ENCODE data around the gene TMOD1.

DNA sequence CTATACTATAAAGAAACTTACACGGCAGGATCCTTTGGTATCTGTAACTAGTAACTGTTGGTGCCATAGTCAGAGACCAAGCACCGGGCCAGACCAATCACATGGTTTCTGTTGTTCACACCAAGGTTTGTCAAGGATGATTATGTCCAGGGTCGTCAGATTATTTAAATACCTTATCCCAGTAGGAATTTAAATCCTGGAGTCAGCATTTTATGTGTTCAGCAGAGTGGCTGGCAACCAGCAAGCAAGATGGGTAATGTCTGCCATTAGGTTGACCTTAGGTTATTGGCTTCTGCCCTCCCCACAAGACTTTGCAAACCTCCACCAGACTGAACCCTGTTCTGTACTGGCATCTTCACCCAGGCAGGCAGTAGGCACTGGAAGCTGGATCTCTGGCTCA is 39.3 kb upstream of the TMOD1 start:
- TF ChIP-seq RAD21 (IDR thresholded peaks at IDR 0.05) = no peak
- TF ChIP-seq, protein P1, sequence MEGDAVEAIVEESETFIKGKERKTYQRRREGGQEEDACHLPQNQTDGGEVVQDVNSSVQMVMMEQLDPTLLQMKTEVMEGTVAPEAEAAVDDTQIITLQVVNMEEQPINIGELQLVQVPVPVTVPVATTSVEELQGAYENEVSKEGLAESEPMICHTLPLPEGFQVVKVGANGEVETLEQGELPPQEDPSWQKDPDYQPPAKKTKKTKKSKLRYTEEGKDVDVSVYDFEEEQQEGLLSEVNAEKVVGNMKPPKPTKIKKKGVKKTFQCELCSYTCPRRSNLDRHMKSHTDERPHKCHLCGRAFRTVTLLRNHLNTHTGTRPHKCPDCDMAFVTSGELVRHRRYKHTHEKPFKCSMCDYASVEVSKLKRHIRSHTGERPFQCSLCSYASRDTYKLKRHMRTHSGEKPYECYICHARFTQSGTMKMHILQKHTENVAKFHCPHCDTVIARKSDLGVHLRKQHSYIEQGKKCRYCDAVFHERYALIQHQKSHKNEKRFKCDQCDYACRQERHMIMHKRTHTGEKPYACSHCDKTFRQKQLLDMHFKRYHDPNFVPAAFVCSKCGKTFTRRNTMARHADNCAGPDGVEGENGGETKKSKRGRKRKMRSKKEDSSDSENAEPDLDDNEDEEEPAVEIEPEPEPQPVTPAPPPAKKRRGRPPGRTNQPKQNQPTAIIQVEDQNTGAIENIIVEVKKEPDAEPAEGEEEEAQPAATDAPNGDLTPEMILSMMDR (IDR thresholded peaks at IDR 0.05; ENCODE audit: low read depth, low read length, missing input control) = no peak
- TF ChIP-seq, protein P2, sequence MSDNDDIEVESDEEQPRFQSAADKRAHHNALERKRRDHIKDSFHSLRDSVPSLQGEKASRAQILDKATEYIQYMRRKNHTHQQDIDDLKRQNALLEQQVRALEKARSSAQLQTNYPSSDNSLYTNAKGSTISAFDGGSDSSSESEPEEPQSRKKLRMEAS (IDR thresholded peaks at IDR 0.05) = no peak
- TF ChIP-seq SP1 (IDR thresholded peaks at IDR 0.05) = no peak
- no peak for TF ChIP-seq NR2F2 (IDR thresholded peaks at IDR 0.05)
- TF ChIP-seq EGR1 (IDR thresholded peaks at IDR 0.05; ENCODE audit: low read depth in 2 of 2) = no peak
- TF ChIP-seq, protein P3, sequence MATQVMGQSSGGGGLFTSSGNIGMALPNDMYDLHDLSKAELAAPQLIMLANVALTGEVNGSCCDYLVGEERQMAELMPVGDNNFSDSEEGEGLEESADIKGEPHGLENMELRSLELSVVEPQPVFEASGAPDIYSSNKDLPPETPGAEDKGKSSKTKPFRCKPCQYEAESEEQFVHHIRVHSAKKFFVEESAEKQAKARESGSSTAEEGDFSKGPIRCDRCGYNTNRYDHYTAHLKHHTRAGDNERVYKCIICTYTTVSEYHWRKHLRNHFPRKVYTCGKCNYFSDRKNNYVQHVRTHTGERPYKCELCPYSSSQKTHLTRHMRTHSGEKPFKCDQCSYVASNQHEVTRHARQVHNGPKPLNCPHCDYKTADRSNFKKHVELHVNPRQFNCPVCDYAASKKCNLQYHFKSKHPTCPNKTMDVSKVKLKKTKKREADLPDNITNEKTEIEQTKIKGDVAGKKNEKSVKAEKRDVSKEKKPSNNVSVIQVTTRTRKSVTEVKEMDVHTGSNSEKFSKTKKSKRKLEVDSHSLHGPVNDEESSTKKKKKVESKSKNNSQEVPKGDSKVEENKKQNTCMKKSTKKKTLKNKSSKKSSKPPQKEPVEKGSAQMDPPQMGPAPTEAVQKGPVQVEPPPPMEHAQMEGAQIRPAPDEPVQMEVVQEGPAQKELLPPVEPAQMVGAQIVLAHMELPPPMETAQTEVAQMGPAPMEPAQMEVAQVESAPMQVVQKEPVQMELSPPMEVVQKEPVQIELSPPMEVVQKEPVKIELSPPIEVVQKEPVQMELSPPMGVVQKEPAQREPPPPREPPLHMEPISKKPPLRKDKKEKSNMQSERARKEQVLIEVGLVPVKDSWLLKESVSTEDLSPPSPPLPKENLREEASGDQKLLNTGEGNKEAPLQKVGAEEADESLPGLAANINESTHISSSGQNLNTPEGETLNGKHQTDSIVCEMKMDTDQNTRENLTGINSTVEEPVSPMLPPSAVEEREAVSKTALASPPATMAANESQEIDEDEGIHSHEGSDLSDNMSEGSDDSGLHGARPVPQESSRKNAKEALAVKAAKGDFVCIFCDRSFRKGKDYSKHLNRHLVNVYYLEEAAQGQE (IDR thresholded peaks at IDR 0.05) = no peak
- no peak for TF ChIP-seq GABPA (IDR thresholded peaks at IDR 0.05 in 1 of 2, conservative IDR thresholded peaks at IDR 0.05 in 1 of 2)
- TF ChIP-seq YY1 (IDR thresholded peaks at IDR 0.05) = no peak
